ENCODE results near the gene CCR2. TPM values are rescaled to one million over a fixed set of nuclear protein-coding genes. Genes with fewer than 3 reads are reported as not detected.

CCR2 gene
- total and polyA plus RNA-seq, 2 of the 4 experiments (the other 2 are of a cell fraction), result not detected

GRCh38 chr3:46383951-46384330 lies 30.0 kb downstream of the CCR2 start:
- BruUV-seq (replicated peaks), result no TSS peak
- H3K27me3 ChIP-seq (ENCODE audit: control insufficient read depth, insufficient read depth, low read length), result peaks cover 28% of the 10 kb centered on the region
- dilution Hi-C loops (cut with HindIII; ENCODE audit: low sequenced_read_pairs, unreplicated experiment) (no loop called here), in situ Hi-C loops (cut with MboI; ENCODE audit: low sequenced_read_pairs) (no loop called here), intact Hi-C loops (cut with micrococcal nuclease) (no loop called here)
- 71% methylated on average over 1 of the region's 5 CpGs; no CpG with 5 or more reads in 1 of the 2 experiments for WGBS, 2 experiments (ENCODE audit: extremely low coverage in 2 of 2, insufficient read length in 1 of 2)
- H3K9me3 ChIP-seq (ENCODE audit: control insufficient read depth, insufficient read depth, low read length), result no peaks in the 10 kb centered on the region
- H3K9me1 ChIP-seq (ENCODE audit: insufficient read depth, low read length), result peaks cover 4% of the 10 kb centered on the region
- no peak for TF ChIP-seq NFE2L2 (IDR thresholded peaks at IDR 0.05; ENCODE audit: low read depth, low read length)
- no peak for TF ChIP-seq CEBPB (IDR thresholded peaks at IDR 0.05; ENCODE audit: low read depth, low read length)
- no peak for TF ChIP-seq MAZ (IDR thresholded peaks at IDR 0.05; ENCODE audit: borderline replicate concordance, low read depth, low read length)
- no peak for TF ChIP-seq FOS (IDR thresholded peaks at IDR 0.05; ENCODE audit: low read depth, low read length)
- no peak for TF ChIP-seq USF2 (IDR thresholded peaks at IDR 0.05; ENCODE audit: low read depth, low read length)
- TF ChIP-seq CTCF (conservative IDR thresholded peaks at IDR 0.05; ENCODE audit: low read depth, low read length), result no peak
- TF ChIP-seq CHD1 (IDR thresholded peaks at IDR 0.05; ENCODE audit: low read depth, low read length), result no peak
- no peak for TF ChIP-seq RCOR1 (IDR thresholded peaks at IDR 0.05; ENCODE audit: insufficient replicate concordance, low read length)
- no peak for TF ChIP-seq RFX5 (IDR thresholded peaks at IDR 0.05; ENCODE audit: low read depth, low read length)
- TF ChIP-seq POLR2A (IDR thresholded peaks at IDR 0.05; ENCODE audit: low read depth, low read length), result no peak
- no peak overlapping the region for H4K5ac ChIP-seq (ENCODE audit: low read depth, low read length)
- H4K20me1 ChIP-seq (ENCODE audit: insufficient read depth, low read length), result no peaks in the 10 kb centered on the region
- no peak overlapping the region for H4K8ac ChIP-seq (ENCODE audit: low read depth in 2 of 2, low read length in 2 of 2)
- ChIA-PET CTCF (interaction anchor here (1.4 kb wide), 1 partner anchor 305 kb away, joined by 3 read pairs; no protein-coding TSS in a partner anchor), POLR2A (ENCODE audit: unreplicated experiment) (no interaction called here)
- no peak overlapping the region for H3K4me3 ChIP-seq (ENCODE audit: insufficient read depth, low read depth, low read length)
- no peaks in the 10 kb centered on the region for H3K79me1 ChIP-seq (ENCODE audit: low read depth in 1 of 2, low read length in 2 of 2)
- H3K56ac ChIP-seq (ENCODE audit: extremely low read depth, insufficient read depth, low read length), result no peak overlapping the region
- no peak overlapping the region for H3K27ac ChIP-seq (ENCODE audit: insufficient read depth, low read length)
- ATAC-seq (ENCODE audit: low read depth) (no peak), DNase-seq (no peak)
- no peak overlapping the region for H2AK5ac ChIP-seq (ENCODE audit: low read depth, low read length)
- no peak overlapping the region for H2BK5ac ChIP-seq (ENCODE audit: low read depth, low read length, poor library complexity, severe bottlenecking)
- H2AFZ ChIP-seq (replicated peaks; ENCODE audit: low read length, poor library complexity), result no peak overlapping the region
- H3K14ac ChIP-seq (replicated peaks; ENCODE audit: low read depth, low read length), result no peak overlapping the region
- H3K4me2 ChIP-seq (ENCODE audit: low read depth, low read length), result no peak overlapping the region
- H2BK20ac ChIP-seq (ENCODE audit: low read depth, low read length), result no peak overlapping the region
- H2BK15ac ChIP-seq (ENCODE audit: low read depth, low read length), result no peak overlapping the region
- no peaks in the 10 kb centered on the region for H3K36me3 ChIP-seq (ENCODE audit: control insufficient read depth, insufficient read depth, low read length)
- H3K9ac ChIP-seq (ENCODE audit: low read depth, low read length), result no peak overlapping the region
- H4K91ac ChIP-seq (ENCODE audit: insufficient read depth, low read depth, low read length), result no peak overlapping the region
- H3K4ac ChIP-seq (ENCODE audit: low read depth, low read length), result no peak overlapping the region
- H2AK9ac ChIP-seq (replicated peaks; ENCODE audit: low read depth, low read length, poor library complexity), result no peak overlapping the region
- H3K23ac ChIP-seq (ENCODE audit: low read depth, low read length), result no peak overlapping the region
- no peak overlapping the region for H3K18ac ChIP-seq (ENCODE audit: low read depth, low read length)
- H2BK120ac ChIP-seq (ENCODE audit: low read depth, low read length), result no peak overlapping the region
- no peaks in the 10 kb centered on the region for H3K4me1 ChIP-seq (ENCODE audit: control insufficient read depth, insufficient read depth, low read length)
